ENCODE results near the gene PLCXD1.

The PLCXD1 gene

DNA sequence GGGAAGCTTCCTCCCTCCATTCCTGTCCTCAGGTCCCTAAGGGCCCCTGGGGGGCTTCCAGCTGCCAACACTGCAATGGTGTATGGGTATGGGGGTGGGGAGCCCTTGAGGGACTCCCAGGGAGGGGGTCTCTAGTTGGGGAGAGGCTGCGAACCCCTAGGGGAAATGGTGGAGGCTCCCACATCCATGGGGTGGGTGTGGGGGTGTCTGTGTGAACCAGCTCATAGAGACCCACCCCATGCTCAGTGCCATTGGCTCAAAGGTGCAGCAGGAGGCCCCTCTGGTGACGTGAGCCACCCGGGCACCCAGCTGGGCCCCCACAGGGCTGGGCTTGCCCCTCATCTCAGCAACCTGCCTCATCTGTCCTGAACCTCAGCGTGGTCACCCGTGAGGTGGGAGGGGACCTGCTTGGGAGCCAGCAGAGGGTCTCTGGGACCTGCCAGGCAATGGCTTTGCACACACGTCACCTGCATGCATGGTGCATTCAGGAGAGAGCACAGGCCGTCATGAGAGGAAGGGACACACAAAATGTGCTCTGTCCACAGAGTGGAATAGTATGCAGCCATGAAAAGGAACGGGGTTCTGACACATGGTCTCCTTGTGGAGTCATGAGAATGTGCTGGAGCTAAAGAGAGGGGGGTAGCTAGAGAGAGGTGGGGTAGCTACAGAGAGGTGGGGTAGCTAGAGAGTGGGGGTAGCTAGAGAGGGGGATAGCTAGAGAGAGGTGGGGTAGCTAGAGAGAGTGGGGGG, 22.7 kb upstream of the PLCXD1 start:
- no peaks in the 10 kb centered on the region for H3K27me3 ChIP-seq (ENCODE audit: insufficient read depth, poor library complexity, severe bottlenecking)
- no peak overlapping the region for H3K27ac ChIP-seq (replicated peaks)
- TF ChIP-seq POLR2AphosphoS5 (IDR thresholded peaks at IDR 0.05; ENCODE audit: low read depth), result no peak
- TF ChIP-seq, protein P1, sequence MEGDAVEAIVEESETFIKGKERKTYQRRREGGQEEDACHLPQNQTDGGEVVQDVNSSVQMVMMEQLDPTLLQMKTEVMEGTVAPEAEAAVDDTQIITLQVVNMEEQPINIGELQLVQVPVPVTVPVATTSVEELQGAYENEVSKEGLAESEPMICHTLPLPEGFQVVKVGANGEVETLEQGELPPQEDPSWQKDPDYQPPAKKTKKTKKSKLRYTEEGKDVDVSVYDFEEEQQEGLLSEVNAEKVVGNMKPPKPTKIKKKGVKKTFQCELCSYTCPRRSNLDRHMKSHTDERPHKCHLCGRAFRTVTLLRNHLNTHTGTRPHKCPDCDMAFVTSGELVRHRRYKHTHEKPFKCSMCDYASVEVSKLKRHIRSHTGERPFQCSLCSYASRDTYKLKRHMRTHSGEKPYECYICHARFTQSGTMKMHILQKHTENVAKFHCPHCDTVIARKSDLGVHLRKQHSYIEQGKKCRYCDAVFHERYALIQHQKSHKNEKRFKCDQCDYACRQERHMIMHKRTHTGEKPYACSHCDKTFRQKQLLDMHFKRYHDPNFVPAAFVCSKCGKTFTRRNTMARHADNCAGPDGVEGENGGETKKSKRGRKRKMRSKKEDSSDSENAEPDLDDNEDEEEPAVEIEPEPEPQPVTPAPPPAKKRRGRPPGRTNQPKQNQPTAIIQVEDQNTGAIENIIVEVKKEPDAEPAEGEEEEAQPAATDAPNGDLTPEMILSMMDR (IDR thresholded peaks at IDR 0.05; ENCODE audit: insufficient read depth, low read length), result no peak
- TF ChIP-seq, protein P2, sequence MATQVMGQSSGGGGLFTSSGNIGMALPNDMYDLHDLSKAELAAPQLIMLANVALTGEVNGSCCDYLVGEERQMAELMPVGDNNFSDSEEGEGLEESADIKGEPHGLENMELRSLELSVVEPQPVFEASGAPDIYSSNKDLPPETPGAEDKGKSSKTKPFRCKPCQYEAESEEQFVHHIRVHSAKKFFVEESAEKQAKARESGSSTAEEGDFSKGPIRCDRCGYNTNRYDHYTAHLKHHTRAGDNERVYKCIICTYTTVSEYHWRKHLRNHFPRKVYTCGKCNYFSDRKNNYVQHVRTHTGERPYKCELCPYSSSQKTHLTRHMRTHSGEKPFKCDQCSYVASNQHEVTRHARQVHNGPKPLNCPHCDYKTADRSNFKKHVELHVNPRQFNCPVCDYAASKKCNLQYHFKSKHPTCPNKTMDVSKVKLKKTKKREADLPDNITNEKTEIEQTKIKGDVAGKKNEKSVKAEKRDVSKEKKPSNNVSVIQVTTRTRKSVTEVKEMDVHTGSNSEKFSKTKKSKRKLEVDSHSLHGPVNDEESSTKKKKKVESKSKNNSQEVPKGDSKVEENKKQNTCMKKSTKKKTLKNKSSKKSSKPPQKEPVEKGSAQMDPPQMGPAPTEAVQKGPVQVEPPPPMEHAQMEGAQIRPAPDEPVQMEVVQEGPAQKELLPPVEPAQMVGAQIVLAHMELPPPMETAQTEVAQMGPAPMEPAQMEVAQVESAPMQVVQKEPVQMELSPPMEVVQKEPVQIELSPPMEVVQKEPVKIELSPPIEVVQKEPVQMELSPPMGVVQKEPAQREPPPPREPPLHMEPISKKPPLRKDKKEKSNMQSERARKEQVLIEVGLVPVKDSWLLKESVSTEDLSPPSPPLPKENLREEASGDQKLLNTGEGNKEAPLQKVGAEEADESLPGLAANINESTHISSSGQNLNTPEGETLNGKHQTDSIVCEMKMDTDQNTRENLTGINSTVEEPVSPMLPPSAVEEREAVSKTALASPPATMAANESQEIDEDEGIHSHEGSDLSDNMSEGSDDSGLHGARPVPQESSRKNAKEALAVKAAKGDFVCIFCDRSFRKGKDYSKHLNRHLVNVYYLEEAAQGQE (IDR thresholded peaks at IDR 0.05; ENCODE audit: insufficient replicate concordance, low read depth), result no peak
- TF ChIP-seq GABPA (IDR thresholded peaks at IDR 0.05; ENCODE audit: low read depth), result no peak
- no peak for TF ChIP-seq SPI1 (IDR thresholded peaks at IDR 0.05; ENCODE audit: borderline replicate concordance, low read depth)
- H3K4me3 ChIP-seq (replicated peaks; ENCODE audit: insufficient read depth, low read length), result no peak overlapping the region
- no peak for DNase-seq (ENCODE audit: low read depth in 1 of 2, low spot score in 1 of 2)

DNA sequence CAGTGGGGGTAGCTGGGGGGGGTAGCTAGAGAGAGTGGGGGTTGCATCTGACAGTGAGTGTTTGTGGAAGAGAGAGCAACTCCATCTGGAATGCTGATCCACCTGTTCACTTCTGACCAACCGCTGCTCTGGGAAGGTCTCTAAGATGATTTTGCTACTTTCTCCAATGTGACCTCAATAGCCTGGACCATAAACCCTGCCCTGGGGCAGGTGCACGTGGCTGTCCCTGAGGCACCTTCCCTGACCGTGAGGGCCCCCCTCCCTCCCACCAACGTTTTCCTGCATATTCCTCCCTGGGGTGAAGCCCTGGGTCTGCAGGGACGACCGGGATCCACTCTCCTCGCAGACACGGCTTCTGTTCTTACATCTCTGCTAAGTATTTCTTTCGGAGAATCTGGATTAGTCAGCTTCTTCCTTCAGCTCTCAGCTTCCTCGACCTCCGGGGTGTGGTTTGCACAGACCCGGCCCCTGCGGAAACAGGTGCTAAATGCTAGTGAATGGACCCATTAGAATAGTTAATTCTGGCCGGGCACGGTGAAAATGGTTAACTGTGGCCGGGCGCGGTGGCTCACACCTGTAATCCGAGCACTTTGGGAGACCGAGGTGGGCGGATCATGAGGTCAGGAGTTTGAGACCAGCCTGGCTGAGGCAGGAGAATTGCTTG, 21.4 kb upstream of the PLCXD1 start:
- Histone ChIP-seq H3K27ac (replicated peaks) (no peak overlapping the region), H3K4me3 (replicated peaks; ENCODE audit: insufficient read depth, low read length) (no peak overlapping the region), H3K27me3 (ENCODE audit: insufficient read depth, poor library complexity, severe bottlenecking) (no peaks in the 10 kb centered on the region)
- no peak for DNase-seq (ENCODE audit: low read depth in 1 of 2, low spot score in 1 of 2)
- TF ChIP-seq SPI1 (IDR thresholded peaks at IDR 0.05; ENCODE audit: borderline replicate concordance, low read depth) (no peak), POLR2AphosphoS5 (IDR thresholded peaks at IDR 0.05; ENCODE audit: low read depth) (no peak), GABPA (IDR thresholded peaks at IDR 0.05; ENCODE audit: low read depth) (no peak)
- TF ChIP-seq, protein P1 (IDR thresholded peaks at IDR 0.05; ENCODE audit: insufficient read depth, low read length), result no peak
- TF ChIP-seq, protein P2 (IDR thresholded peaks at IDR 0.05; ENCODE audit: insufficient replicate concordance, low read depth), result no peak

DNA sequence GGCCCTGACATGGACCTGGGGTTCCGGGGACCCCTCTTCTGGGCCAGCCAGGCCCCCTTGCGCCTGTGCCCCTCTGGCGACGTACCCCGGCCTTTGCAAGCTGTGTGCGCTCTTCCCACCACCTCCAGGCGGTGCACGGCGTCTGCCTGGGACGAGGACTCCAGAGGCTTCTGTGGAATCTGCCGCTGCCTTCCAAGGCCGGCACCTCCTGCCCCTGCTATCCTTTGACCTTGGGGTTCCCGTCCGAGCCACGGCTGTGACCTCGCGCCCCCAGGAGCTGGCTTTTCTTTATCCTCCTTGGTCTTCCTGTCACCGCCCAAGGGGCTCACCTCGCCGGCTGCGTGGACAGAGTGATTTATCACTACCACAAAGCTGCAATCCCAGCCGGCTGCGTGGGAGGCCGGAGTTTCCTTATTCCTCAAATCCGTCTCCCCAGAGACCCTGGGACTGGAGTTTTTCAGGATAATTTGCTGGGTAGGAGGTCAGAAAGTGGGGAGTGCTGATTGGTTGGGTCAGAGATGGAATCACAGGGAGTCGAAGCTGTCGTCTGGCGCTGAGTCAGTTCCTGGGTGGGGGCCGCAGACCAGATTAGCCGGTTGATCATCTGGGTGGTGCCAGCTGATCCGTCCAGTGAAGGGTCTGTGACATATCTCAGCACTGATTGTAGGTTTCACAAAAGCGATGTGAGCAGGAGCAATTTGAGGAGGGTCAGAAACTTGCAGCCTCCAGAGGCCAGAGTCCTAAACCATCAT, 19.8 kb upstream of the PLCXD1 start:
- no peaks in the 10 kb centered on the region for H3K27me3 ChIP-seq (ENCODE audit: insufficient read depth, poor library complexity, severe bottlenecking)

More for the DNA sequence above, 19.8 kb upstream of the PLCXD1 start:
- Histone ChIP-seq H3K4me3 (replicated peaks; ENCODE audit: insufficient read depth, low read length) (no peak overlapping the region), H3K27ac (replicated peaks) (no peak overlapping the region)
- DNase-seq (ENCODE audit: low read depth in 1 of 2, low spot score in 1 of 2), result no peak
- TF ChIP-seq, protein P2 (IDR thresholded peaks at IDR 0.05; ENCODE audit: insufficient replicate concordance, low read depth), result no peak
- TF ChIP-seq SPI1 (IDR thresholded peaks at IDR 0.05; ENCODE audit: borderline replicate concordance, low read depth), result no peak
- TF ChIP-seq POLR2AphosphoS5 (IDR thresholded peaks at IDR 0.05; ENCODE audit: low read depth), result no peak

Measured in HL-60 (cell line).